Thymus (tissue), 11 donors: ENCODE measurements around the gene DENND2D. TPM values are rescaled to one million over a fixed set of nuclear protein-coding genes. Genes with fewer than 3 reads are reported as not detected.

Experiments used
- DNase-seq, 9 donors: peaks; one replicate each; pipeline ENCODE4 v3.0.0-alpha.2; 2013; ENCODE audit warnings: low spot score in 9 of 9, low read depth in 6 of 9, missing footprints in 1 of 9
- H3K27ac ChIP-seq, 2 donors: one replicate each; pipeline ENCODE4 v1.5.1; 2013; ENCODE audit warnings: control low read depth in 1 of 2, low read depth in 1 of 2, low read length in 1 of 2, mild to moderate bottlenecking in 1 of 2, moderate library complexity in 1 of 2
- H3K27me3 ChIP-seq, 2 donors: one replicate each; pipeline ENCODE4 v1.5.1; 2013; ENCODE audit warnings: low read length in 1 of 2; ENCODE audit not compliant: control insufficient read depth in 2 of 2, insufficient read depth in 1 of 2
- H3K36me3 ChIP-seq, 2 donors: one replicate each; pipeline ENCODE4 v1.5.1; 2013; ENCODE audit warnings: low read length in 1 of 2, mild to moderate bottlenecking in 1 of 2, moderate library complexity in 1 of 2; ENCODE audit not compliant: control insufficient read depth in 2 of 2, insufficient read depth in 2 of 2
- H3K4me1 ChIP-seq, 2 donors: one replicate each; pipeline ENCODE4 v1.5.1; 2013; ENCODE audit warnings: low read length in 2 of 2; ENCODE audit not compliant: control insufficient read depth in 2 of 2, insufficient read depth in 2 of 2
- H3K4me3 ChIP-seq, 2 donors: one replicate each; pipeline ENCODE4 v1.5.1; 2013; ENCODE audit warnings: low read length in 2 of 2, control low read depth in 1 of 2, mild to moderate bottlenecking in 1 of 2
- H3K9me3 ChIP-seq, 2 donors: one replicate each; pipeline ENCODE4 v1.5.1; 2013; ENCODE audit warnings: low read length in 1 of 2, mild to moderate bottlenecking in 1 of 2; ENCODE audit not compliant: control insufficient read depth in 2 of 2, insufficient read depth in 1 of 2
- WGBS: extraction: QIAGEN DNeasy Blood & Tissue Kit; methylation state at CpG from one replicate; pipeline ENCODE4 v1.1.7; 2013; 5-methylcytosine and 5-hydroxymethylcytosine counted together
- polyA plus RNA-seq: library from polyadenylated mRNA; stranded (reverse); fragments of 200-250 nt; gene quantifications from one replicate; pipeline ENCODE4 v1.2.3, GENCODE V29; 2013
- total RNA-seq: library from RNA; stranded (reverse); fragments of 120-200 nt; gene quantifications from one replicate; pipeline ENCODE4 v1.2.4, GENCODE V29; 2013
- donor health status: healthy.

The DENND2D gene
- total and polyA plus RNA-seq, 2 donors = 106 to 134 TPM

DNA sequence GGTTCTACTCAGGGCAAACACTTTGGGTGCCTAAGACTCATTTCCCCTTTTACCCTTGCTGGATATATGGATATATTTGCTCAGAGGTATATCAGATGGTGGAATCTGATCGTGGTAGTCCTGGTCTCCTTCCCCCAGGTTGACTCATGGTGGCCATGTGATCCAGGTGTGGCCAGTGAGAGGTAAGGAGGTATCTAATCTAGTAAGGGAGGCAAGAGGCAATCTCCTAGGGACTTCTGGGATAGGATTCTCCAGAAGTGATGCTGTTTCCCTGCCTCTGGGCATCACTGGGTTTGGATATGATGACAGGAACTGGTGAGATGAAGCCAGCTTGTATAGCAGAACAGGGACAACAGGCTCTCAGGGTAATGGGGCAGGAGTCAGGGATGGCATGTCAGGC, 8.5 kb upstream of the DENND2D start:
- H3K4me3 ChIP-seq = no peak overlapping the region
- H3K27me3 ChIP-seq = no peaks in the 10 kb centered on the region
- H3K4me1 ChIP-seq = peaks cover 30 to 47% of the 10 kb centered on the region in 2 donors
- no peak for DNase-seq
- H3K36me3 ChIP-seq = no peaks in the 10 kb centered on the region
- H3K9me3 ChIP-seq = no peaks in the 10 kb centered on the region
- WGBS = 92% methylated on average over 1 of the region's 1 CpG
- no peak overlapping the region for H3K27ac ChIP-seq

DNA sequence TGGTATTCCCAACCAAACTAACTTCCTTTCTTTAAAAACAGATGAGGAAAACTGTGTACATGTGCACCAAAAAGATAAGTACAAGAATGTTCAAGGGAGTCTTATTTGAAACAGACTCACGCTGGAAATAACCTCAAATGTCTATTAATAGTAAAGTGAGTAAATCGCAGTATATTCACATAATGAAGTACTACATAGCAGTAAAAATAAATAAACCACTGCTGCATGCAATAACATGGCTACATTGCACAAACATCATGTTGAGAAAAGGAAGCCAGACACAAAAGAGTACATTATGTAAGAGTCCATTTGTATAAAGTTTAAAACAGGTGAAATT, 5.2 kb upstream of the DENND2D start:
- no peak for DNase-seq
- H3K4me1 ChIP-seq = peaks cover 34 to 49% of the 10 kb centered on the region in 2 donors

GRCh38 chr1:111204983-111205713, 4.7 kb upstream of the DENND2D start:
- Histone ChIP-seq H3K36me3 (no peaks in the 10 kb centered on the region), H3K9me3 (no peaks in the 10 kb centered on the region), H3K4me1 (peaks cover 38 to 54% of the 10 kb centered on the region in 2 donors), H3K4me3 (no peak overlapping the region), H3K27me3 (no peaks in the 10 kb centered on the region), H3K27ac (peak overlapping the region; percentile 85 to 99)
- DNase-seq = no peak
- WGBS = 74% methylated on average over 9 of the region's 9 CpGs

More for the DNA sequence above, 5.2 kb upstream of the DENND2D start:
- Histone ChIP-seq H3K36me3 (no peaks in the 10 kb centered on the region), H3K9me3 (no peaks in the 10 kb centered on the region), H3K4me3 (no peak overlapping the region), H3K27ac (peak overlapping the region in 1 of 2 donors; percentile 85), H3K27me3 (no peaks in the 10 kb centered on the region)
- WGBS = 32% methylated on average over 2 of the region's 2 CpGs

- peak in 4 of 9 donors; percentile 52 to 80 (median 70) for DNase-seq
- H3K27ac ChIP-seq = peak overlapping the region; percentile 85 to 99
- 4% methylated on average over 61 of the region's 61 CpGs for WGBS
- peaks cover 44 to 62% of the 10 kb centered on the region in 2 donors for H3K4me1 ChIP-seq
- peak overlapping the region; percentile 65 to 81 for H3K4me3 ChIP-seq
- no peaks in the 10 kb centered on the region for H3K36me3 ChIP-seq
- no peaks in the 10 kb centered on the region for H3K9me3 ChIP-seq
- no peaks in the 10 kb centered on the region for H3K27me3 ChIP-seq
Observed at GRCh38 chr1:111204201-111204982, 3.9 kb upstream of the DENND2D start.

- DNase-seq = peak in 5 of 9 donors; percentile 73 to 91 (median 81)
- peaks cover 50 to 65% of the 10 kb centered on the region in 2 donors for H3K4me1 ChIP-seq
- 2% methylated on average over 41 of the region's 41 CpGs for WGBS
Observed at GRCh38 chr1:111203681-111204200, 3.3 kb upstream of the DENND2D start.

GRCh38 chr1:111202707-111203623, 2.5 kb upstream of the DENND2D start:
- H3K9me3 ChIP-seq = no peaks in the 10 kb centered on the region
- peak overlapping the region; percentile 65 to 81 for H3K4me3 ChIP-seq
- no peaks in the 10 kb centered on the region for H3K27me3 ChIP-seq
- peak overlapping the region; percentile 85 to 99 for H3K27ac ChIP-seq
- peaks cover 0 to 4% of the 10 kb centered on the region in 2 donors for H3K36me3 ChIP-seq
- no peak for DNase-seq
- whole genome bisulfite sequencing = 47% methylated on average over 4 of the region's 4 CpGs
- H3K4me1 ChIP-seq = peaks cover 53 to 72% of the 10 kb centered on the region in 2 donors

More at GRCh38 chr1:111203681-111204200, 3.3 kb upstream of the DENND2D start:
- no peaks in the 10 kb centered on the region for H3K36me3 ChIP-seq
- H3K27ac ChIP-seq = peak overlapping the region; percentile 85 to 99
- H3K4me3 ChIP-seq = peak overlapping the region; percentile 65 to 81
- H3K27me3 ChIP-seq = no peaks in the 10 kb centered on the region
- no peaks in the 10 kb centered on the region for H3K9me3 ChIP-seq

GRCh38 chr1:111202366-111202706, 1.9 kb upstream of the DENND2D start:
- Histone ChIP-seq H3K4me3 (peak overlapping the region in 1 of 2 donors; percentile 0), H3K9me3 (no peaks in the 10 kb centered on the region), H3K27me3 (no peaks in the 10 kb centered on the region), H3K27ac (peak overlapping the region; percentile 83 to 85), H3K4me1 (peaks cover 53 to 79% of the 10 kb centered on the region in 2 donors), H3K36me3 (peaks cover 5 to 11% of the 10 kb centered on the region in 2 donors)
- DNase-seq = no peak
- 94% methylated on average over 1 of the region's 1 CpG for WGBS

DNA sequence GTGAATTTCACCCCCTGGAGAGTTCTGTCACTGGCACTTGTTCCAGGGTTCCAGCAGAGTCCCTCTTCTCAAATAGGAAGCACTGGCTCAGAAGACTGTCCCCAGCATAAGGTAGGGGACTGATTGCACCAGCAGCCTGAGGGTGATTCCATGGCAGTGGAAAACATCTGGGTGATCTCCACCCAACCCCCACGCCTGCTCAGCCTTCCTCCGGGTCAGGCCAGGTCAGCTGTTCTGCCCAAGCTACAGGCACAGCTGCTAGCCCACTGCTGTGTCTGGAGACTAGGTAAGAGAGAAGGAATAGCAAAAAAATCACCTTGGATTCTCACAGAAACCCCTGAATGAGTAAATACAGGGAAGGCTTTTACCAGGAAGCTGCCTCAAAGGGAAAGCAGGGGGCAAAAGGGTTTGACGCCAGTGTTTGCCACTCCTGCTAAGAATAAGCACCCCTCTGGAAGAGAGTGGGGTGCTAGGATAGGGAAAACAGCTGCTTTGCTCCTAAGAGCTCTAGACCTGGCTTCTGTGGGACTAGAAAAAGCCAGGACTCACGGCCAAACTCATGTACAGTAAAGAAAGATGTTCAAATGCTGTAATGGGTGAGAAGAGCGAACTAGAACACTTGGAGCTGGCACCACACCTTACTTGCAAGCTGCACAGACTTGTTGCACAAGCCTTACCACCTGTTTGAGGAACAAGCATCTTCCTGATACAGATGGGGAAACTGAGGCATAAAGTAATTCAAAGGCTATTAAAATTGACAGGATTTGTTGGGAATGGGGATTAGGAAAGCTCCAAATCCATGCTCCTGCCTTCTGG, 1.0 kb upstream of the DENND2D start:
- Histone ChIP-seq H3K4me1 (peaks cover 53 to 80% of the 10 kb centered on the region in 2 donors), H3K36me3 (peaks cover 12 to 19% of the 10 kb centered on the region in 2 donors), H3K27me3 (no peaks in the 10 kb centered on the region), H3K4me3 (no peak overlapping the region), H3K27ac (peak overlapping the region; percentile 77 to 85), H3K9me3 (no peaks in the 10 kb centered on the region)
- DNase-seq = no peak
- 87% methylated on average over 5 of the region's 5 CpGs for WGBS
